ENCODE data around the gene PDS5B. TPM values are rescaled to one million over a fixed set of nuclear protein-coding genes. Genes with fewer than 3 reads are reported as not detected.
A peak's percentile ranks its signal among the peaks of the same experiment; 100 is the strongest.

Gene PDS5B
- total and polyA plus RNA-seq, 9 donors = 30.4 to 52.7 (median 41.4) TPM

GRCh38 chr13:32639502-32640105, 53.4 kb downstream of the PDS5B start:
- Histone ChIP-seq H3K4me1 (ENCODE audit: control insufficient read depth, insufficient read depth, low read length) (no peaks in the 10 kb centered on the region), H3K27ac (ENCODE audit: low read length) (no peak overlapping the region), H3K9me3 (replicated peaks; ENCODE audit: control insufficient read depth, low read depth, low read length) (no peaks in the 10 kb centered on the region), H3K27me3 (ENCODE audit: control insufficient read depth, insufficient read depth, low read length) (no peaks in the 10 kb centered on the region), H3K4me3 (ENCODE audit: low read length) (no peak overlapping the region), H3K36me3 (ENCODE audit: control insufficient read depth, insufficient read depth, low read length) (no peaks in the 10 kb centered on the region)
- DNase-seq = peak; percentile 66
- WGBS (ENCODE audit: insufficient coverage) = no CpG with 5 or more reads among the region's 4 CpGs

GRCh38 chr13:32642316-32642715, 56.1 kb downstream of the PDS5B start:
- DNase-seq = no peak

DNA sequence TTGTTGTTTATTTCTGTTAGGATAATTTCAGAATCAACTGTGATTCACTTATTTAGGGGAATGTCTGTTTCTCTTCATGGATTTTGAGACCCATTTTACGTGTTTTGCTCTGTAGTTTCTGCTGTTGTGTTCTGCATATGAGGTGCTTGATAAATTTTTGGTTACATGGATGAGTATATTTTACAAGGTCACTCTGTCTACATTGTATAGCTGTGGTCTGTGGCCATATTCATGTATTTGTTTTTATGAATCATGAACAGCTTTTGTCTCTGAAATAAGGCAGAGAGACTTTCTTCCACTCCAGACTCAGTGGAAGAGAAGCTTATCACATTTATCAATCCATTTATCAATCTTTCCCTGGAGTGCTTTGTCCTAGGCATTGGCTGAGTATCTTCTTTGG, 56.6 kb downstream of the PDS5B start:
- Histone ChIP-seq H3K4me3 (ENCODE audit: low read length) (no peak overlapping the region), H3K27me3 (ENCODE audit: control insufficient read depth, insufficient read depth, low read length) (no peaks in the 10 kb centered on the region), H3K27ac (ENCODE audit: low read length) (no peak overlapping the region), H3K4me1 (ENCODE audit: control insufficient read depth, insufficient read depth, low read length) (no peaks in the 10 kb centered on the region), H3K9me3 (replicated peaks; ENCODE audit: control insufficient read depth, low read depth, low read length) (no peaks in the 10 kb centered on the region), H3K36me3 (ENCODE audit: control insufficient read depth, insufficient read depth, low read length) (no peaks in the 10 kb centered on the region)
- DNase-seq = no peak
- no CpG with 5 or more reads among the region's 1 CpG for WGBS (ENCODE audit: insufficient coverage)

More at GRCh38 chr13:32642316-32642715, 56.1 kb downstream of the PDS5B start:
- no peaks in the 10 kb centered on the region for H3K4me1 ChIP-seq (ENCODE audit: control insufficient read depth, insufficient read depth, low read length)
- no peaks in the 10 kb centered on the region for H3K9me3 ChIP-seq (replicated peaks; ENCODE audit: control insufficient read depth, low read depth, low read length)
- H3K36me3 ChIP-seq (ENCODE audit: control insufficient read depth, insufficient read depth, low read length) = no peaks in the 10 kb centered on the region
- no peaks in the 10 kb centered on the region for H3K27me3 ChIP-seq (ENCODE audit: control insufficient read depth, insufficient read depth, low read length)
- H3K4me3 ChIP-seq (ENCODE audit: low read length) = no peak overlapping the region
- WGBS (ENCODE audit: insufficient coverage) = no CpG with 5 or more reads among the region's 1 CpG
- no peak overlapping the region for H3K27ac ChIP-seq (ENCODE audit: low read length)

- H3K36me3 ChIP-seq (ENCODE audit: control insufficient read depth, insufficient read depth, low read length) = no peaks in the 10 kb centered on the region
- H3K27me3 ChIP-seq (ENCODE audit: control insufficient read depth, insufficient read depth, low read length) = no peaks in the 10 kb centered on the region
- no peak for DNase-seq
- H3K9me3 ChIP-seq (replicated peaks; ENCODE audit: control insufficient read depth, low read depth, low read length) = no peaks in the 10 kb centered on the region
- peaks cover 2% of the 10 kb centered on the region for H3K4me1 ChIP-seq (ENCODE audit: control insufficient read depth, insufficient read depth, low read length)
- no CpG with 5 or more reads among the region's 2 CpGs for WGBS (ENCODE audit: insufficient coverage)
- H3K4me3 ChIP-seq (ENCODE audit: low read length) = no peak overlapping the region
- H3K27ac ChIP-seq (ENCODE audit: low read length) = no peak overlapping the region
Measured at GRCh38 chr13:32645854-32646253, 59.6 kb downstream of the PDS5B start.

GRCh38 chr13:32647926-32648325, 61.7 kb downstream of the PDS5B start:
- no peak for DNase-seq
- Histone ChIP-seq H3K4me3 (ENCODE audit: low read length) (no peak overlapping the region), H3K36me3 (ENCODE audit: control insufficient read depth, insufficient read depth, low read length) (peaks cover 1% of the 10 kb centered on the region), H3K27ac (ENCODE audit: low read length) (no peak overlapping the region), H3K9me3 (replicated peaks; ENCODE audit: control insufficient read depth, low read depth, low read length) (no peaks in the 10 kb centered on the region), H3K4me1 (ENCODE audit: control insufficient read depth, insufficient read depth, low read length) (peaks cover 2% of the 10 kb centered on the region), H3K27me3 (ENCODE audit: control insufficient read depth, insufficient read depth, low read length) (no peaks in the 10 kb centered on the region)
- WGBS (ENCODE audit: insufficient coverage) = no CpG with 5 or more reads among the region's 1 CpG

GRCh38 chr13:32650705-32651311, 64.6 kb downstream of the PDS5B start:
- peak; percentile 67 for DNase-seq
- Histone ChIP-seq H3K4me1 (ENCODE audit: control insufficient read depth, insufficient read depth, low read length) (peaks cover 2% of the 10 kb centered on the region), H3K4me3 (ENCODE audit: low read length) (no peak overlapping the region), H3K27me3 (ENCODE audit: control insufficient read depth, insufficient read depth, low read length) (no peaks in the 10 kb centered on the region), H3K27ac (ENCODE audit: low read length) (no peak overlapping the region), H3K36me3 (ENCODE audit: control insufficient read depth, insufficient read depth, low read length) (peaks cover 6% of the 10 kb centered on the region), H3K9me3 (replicated peaks; ENCODE audit: control insufficient read depth, low read depth, low read length) (peaks cover under 1% of the 10 kb centered on the region)
- WGBS (ENCODE audit: insufficient coverage) = no CpG with 5 or more reads among the region's 3 CpGs

DNA sequence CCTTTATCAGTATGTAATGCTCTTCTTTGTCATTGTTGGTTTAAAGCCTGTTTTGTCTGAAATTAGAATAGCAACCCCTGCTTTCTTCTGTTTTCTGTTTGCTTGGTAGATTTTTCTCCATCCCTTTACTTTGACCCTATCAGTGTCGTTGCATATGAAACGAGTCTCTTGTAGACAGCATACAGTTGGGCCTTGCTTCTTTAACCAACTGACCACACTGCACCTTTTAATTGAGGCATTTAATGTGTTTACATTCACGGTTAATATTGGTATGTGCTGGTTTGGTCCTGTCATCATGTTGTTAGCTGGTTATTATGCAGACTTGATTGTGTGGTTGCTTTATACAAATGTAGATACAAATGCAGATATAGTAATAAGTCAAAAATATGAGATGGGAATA, 71.1 kb downstream of the PDS5B start:
- H3K36me3 ChIP-seq (ENCODE audit: control insufficient read depth, insufficient read depth, low read length) = peaks cover 15% of the 10 kb centered on the region
- H3K27me3 ChIP-seq (ENCODE audit: control insufficient read depth, insufficient read depth, low read length) = no peaks in the 10 kb centered on the region
- no peak overlapping the region for H3K27ac ChIP-seq (ENCODE audit: low read length)
- peaks cover 4% of the 10 kb centered on the region for H3K4me1 ChIP-seq (ENCODE audit: control insufficient read depth, insufficient read depth, low read length)
- WGBS (ENCODE audit: insufficient coverage) = no CpG with 5 or more reads among the region's 3 CpGs
- H3K4me3 ChIP-seq (ENCODE audit: low read length) = no peak overlapping the region
- no peak for DNase-seq
- peaks cover 10% of the 10 kb centered on the region for H3K9me3 ChIP-seq (replicated peaks; ENCODE audit: control insufficient read depth, low read depth, low read length)

DNA sequence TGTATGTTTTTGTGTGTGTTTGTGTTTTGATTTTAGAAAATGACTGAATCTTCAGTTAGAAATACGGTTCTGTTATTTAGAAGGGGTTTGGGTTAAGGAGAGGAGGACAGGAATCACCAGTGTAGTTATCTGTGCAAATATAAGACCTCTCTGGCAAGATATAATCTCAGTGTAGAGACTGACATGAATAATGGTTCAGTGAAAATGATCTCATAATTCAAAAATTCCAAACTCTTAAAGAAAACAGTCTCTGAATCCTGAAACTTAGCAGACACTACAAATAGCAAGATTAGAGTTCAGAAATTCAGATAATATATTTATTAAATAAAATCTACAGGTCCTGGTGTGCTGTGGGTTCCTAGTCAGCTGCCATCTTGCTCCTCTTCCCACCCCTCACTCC, 73.5 kb downstream of the PDS5B start:
- Histone ChIP-seq H3K9me3 (replicated peaks; ENCODE audit: control insufficient read depth, low read depth, low read length) (peaks cover 10% of the 10 kb centered on the region), H3K36me3 (ENCODE audit: control insufficient read depth, insufficient read depth, low read length) (peaks cover 9% of the 10 kb centered on the region)
- 71% methylated on average over 1 of the region's 1 CpG for WGBS (ENCODE audit: insufficient coverage)

DNA sequence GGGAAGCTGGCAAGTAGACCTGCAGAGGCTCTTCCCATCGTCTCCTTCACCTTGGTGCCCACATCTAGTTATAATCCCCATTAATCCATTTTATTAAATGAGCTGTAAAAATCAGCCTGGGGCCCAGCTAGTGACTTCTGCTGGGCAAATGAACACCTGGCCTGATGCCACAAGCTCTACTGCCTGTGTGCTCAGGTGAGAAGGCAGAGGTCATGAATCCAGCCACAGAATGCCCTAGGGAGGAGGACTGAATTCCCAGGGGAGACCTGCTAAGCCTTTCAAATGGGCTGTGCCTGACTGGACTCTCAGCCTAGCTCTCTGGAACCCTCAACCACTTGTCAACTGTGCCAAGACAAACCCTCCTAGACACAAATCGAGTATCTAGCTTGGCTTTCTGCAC, 74.0 kb downstream of the PDS5B start:
- H3K4me1 ChIP-seq (ENCODE audit: control insufficient read depth, insufficient read depth, low read length) = peaks cover 4% of the 10 kb centered on the region
- WGBS (ENCODE audit: insufficient coverage) = no CpG with 5 or more reads among the region's 2 CpGs
- H3K36me3 ChIP-seq (ENCODE audit: control insufficient read depth, insufficient read depth, low read length) = peaks cover 9% of the 10 kb centered on the region
- peaks cover 10% of the 10 kb centered on the region for H3K9me3 ChIP-seq (replicated peaks; ENCODE audit: control insufficient read depth, low read depth, low read length)
- no peak overlapping the region for H3K4me3 ChIP-seq (ENCODE audit: low read length)
- H3K27ac ChIP-seq (ENCODE audit: low read length) = no peak overlapping the region
- H3K27me3 ChIP-seq (ENCODE audit: control insufficient read depth, insufficient read depth, low read length) = no peaks in the 10 kb centered on the region
- no peak for DNase-seq

More for the DNA sequence above, 73.5 kb downstream of the PDS5B start:
- H3K4me3 ChIP-seq (ENCODE audit: low read length) = no peak overlapping the region
- H3K27ac ChIP-seq (ENCODE audit: low read length) = no peak overlapping the region
- H3K27me3 ChIP-seq (ENCODE audit: control insufficient read depth, insufficient read depth, low read length) = no peaks in the 10 kb centered on the region
- peaks cover 4% of the 10 kb centered on the region for H3K4me1 ChIP-seq (ENCODE audit: control insufficient read depth, insufficient read depth, low read length)
- DNase-seq = no peak

GRCh38 chr13:32661685-32662084, 75.4 kb downstream of the PDS5B start:
- peaks cover 4% of the 10 kb centered on the region for H3K4me1 ChIP-seq (ENCODE audit: control insufficient read depth, insufficient read depth, low read length)
- peaks cover 9% of the 10 kb centered on the region for H3K36me3 ChIP-seq (ENCODE audit: control insufficient read depth, insufficient read depth, low read length)
- DNase-seq = no peak
- no peak overlapping the region for H3K4me3 ChIP-seq (ENCODE audit: low read length)
- H3K27ac ChIP-seq (ENCODE audit: low read length) = no peak overlapping the region
- H3K9me3 ChIP-seq (replicated peaks; ENCODE audit: control insufficient read depth, low read depth, low read length) = peaks cover 3% of the 10 kb centered on the region
- no peaks in the 10 kb centered on the region for H3K27me3 ChIP-seq (ENCODE audit: control insufficient read depth, insufficient read depth, low read length)

GRCh38 chr13:32663660-32664059, 77.4 kb downstream of the PDS5B start:
- H3K9me3 ChIP-seq (replicated peaks; ENCODE audit: control insufficient read depth, low read depth, low read length) = no peaks in the 10 kb centered on the region
- H3K36me3 ChIP-seq (ENCODE audit: control insufficient read depth, insufficient read depth, low read length) = peaks cover 9% of the 10 kb centered on the region
- no peak for DNase-seq
- no peaks in the 10 kb centered on the region for H3K27me3 ChIP-seq (ENCODE audit: control insufficient read depth, insufficient read depth, low read length)
- H3K4me1 ChIP-seq (ENCODE audit: control insufficient read depth, insufficient read depth, low read length) = peaks cover 4% of the 10 kb centered on the region
- no peak overlapping the region for H3K27ac ChIP-seq (ENCODE audit: low read length)
- no peak overlapping the region for H3K4me3 ChIP-seq (ENCODE audit: low read length)
